Measurements from ENCODE around the gene LRRK1.

- TF ChIP-seq TAF1 (IDR thresholded peaks at IDR 0.05; ENCODE audit: low read depth, low read length) (no peak), PAX5 (IDR thresholded peaks at IDR 0.05; ENCODE audit: insufficient read depth, low read length, severe bottlenecking) (no peak), SPI1 (IDR thresholded peaks at IDR 0.05; ENCODE audit: low read depth, low read length) (no peak), POLR2A (IDR thresholded peaks at IDR 0.05; ENCODE audit: low read depth, low read length) (no peak)
Measured at GRCh38 chr15:101004500-101004899, 85.3 kb downstream of the LRRK1 start.

All from GM12891 (cell line).